Dendritic cell treated with granulocyte-macrophage colony-stimulating factor and Interleukin-4, amounts not matched to agents 40 ng/mL and 50 ng/mL, for 4 days (primary cell): ENCODE measurements around the gene RNF40.

Source experiments
- H3K27ac Mint-ChIP-seq: one replicate; pipeline ENCODE4 v1.8.0; 2022; ENCODE audit warnings: mild to moderate bottlenecking, mixed read lengths
- H3K27me3 Mint-ChIP-seq: one replicate; pipeline ENCODE4 v1.8.0; 2022; ENCODE audit warnings: mild to moderate bottlenecking, mixed read lengths
- H3K36me3 Mint-ChIP-seq: one replicate; pipeline ENCODE4 v1.8.0; 2022; ENCODE audit warnings: low read depth, mixed read lengths
- H3K4me1 Mint-ChIP-seq: one replicate; pipeline ENCODE4 v1.8.0; 2022; ENCODE audit warnings: low read depth, mixed read lengths
- H3K4me3 Mint-ChIP-seq: one replicate; pipeline ENCODE4 v1.8.0; 2022; ENCODE audit warnings: mild to moderate bottlenecking, moderate library complexity, mixed read lengths
- H3K9me3 Mint-ChIP-seq: one replicate; pipeline ENCODE4 v1.8.0; 2022; ENCODE audit warnings: mixed read lengths
- intact Hi-C: fragments of 100-400 bp; cut with micrococcal nuclease; formaldehyde crosslinking; loops from one replicate; pipeline ENCODE4 v1.15.0; 2022

RNF40 gene

GRCh38 chr16:30762991-30763725, 1.0 kb downstream of the RNF40 start:
- Mint-ChIP-seq H3K9me3 (no peaks in the 10 kb centered on the region), H3K27ac (peak overlapping the region; percentile 95), H3K36me3 (peaks cover 91% of the 10 kb centered on the region), H3K4me1 (peaks cover 52% of the 10 kb centered on the region), H3K27me3 (no peaks in the 10 kb centered on the region), H3K4me3 (peak overlapping the region; percentile 90)
- intact Hi-C loops: loop anchor here (1.0 to 5.0 kb wide), 3 partner anchors 64 to 160 kb away; partner anchors contain the start of genes FBRS, FBXL19 and SRCAP

- Mint-ChIP-seq H3K4me1 (peaks cover 43% of the 10 kb centered on the region), H3K27me3 (no peaks in the 10 kb centered on the region), H3K36me3 (peaks cover 91% of the 10 kb centered on the region), H3K9me3 (no peaks in the 10 kb centered on the region), H3K27ac (no peak overlapping the region), H3K4me3 (no peak overlapping the region)
- intact Hi-C loops: loop anchor here (5.0 kb wide), 1 partner anchor 107 kb away; the partner anchor contains the start of gene FBRS
Measured at GRCh38 chr16:30764086-30764485, 2.0 kb downstream of the RNF40 start.

GRCh38 chr16:30764816-30765465, 2.8 kb downstream of the RNF40 start:
- H3K27me3 Mint-ChIP-seq: no peaks in the 10 kb centered on the region

GRCh38 chr16:30766206-30766932, 4.2 kb downstream of the RNF40 start:
- Mint-ChIP-seq H3K27me3 (no peaks in the 10 kb centered on the region), H3K36me3 (peaks cover 98% of the 10 kb centered on the region), H3K27ac (no peak overlapping the region), H3K9me3 (no peaks in the 10 kb centered on the region), H3K4me1 (peaks cover 25% of the 10 kb centered on the region), H3K4me3 (no peak overlapping the region)
- intact Hi-C loops: no loop called here

More at GRCh38 chr16:30764816-30765465, 2.8 kb downstream of the RNF40 start:
- no peaks in the 10 kb centered on the region for H3K9me3 Mint-ChIP-seq
- no peak overlapping the region for H3K27ac Mint-ChIP-seq
- H3K36me3 Mint-ChIP-seq: peaks cover 94% of the 10 kb centered on the region
- peaks cover 34% of the 10 kb centered on the region for H3K4me1 Mint-ChIP-seq
- no peak overlapping the region for H3K4me3 Mint-ChIP-seq
- intact Hi-C loops: loop anchor here (5.0 kb wide), 1 partner anchor 108 kb away; the partner anchor contains the start of gene FBRS

- Mint-ChIP-seq H3K27me3 (no peaks in the 10 kb centered on the region), H3K9me3 (no peaks in the 10 kb centered on the region), H3K4me1 (peaks cover 23% of the 10 kb centered on the region), H3K27ac (no peak overlapping the region), H3K36me3 (peaks cover 100% of the 10 kb centered on the region), H3K4me3 (no peak overlapping the region)
- intact Hi-C loops: no loop called here
Measured at GRCh38 chr16:30766933-30767284, 4.8 kb downstream of the RNF40 start.

- no peak overlapping the region for H3K4me3 Mint-ChIP-seq
- no peaks in the 10 kb centered on the region for H3K27me3 Mint-ChIP-seq
- no peak overlapping the region for H3K27ac Mint-ChIP-seq
- H3K36me3 Mint-ChIP-seq: peaks cover 100% of the 10 kb centered on the region
- intact Hi-C loops: no loop called here
- H3K4me1 Mint-ChIP-seq: peaks cover 26% of the 10 kb centered on the region
- no peaks in the 10 kb centered on the region for H3K9me3 Mint-ChIP-seq
Measured at GRCh38 chr16:30767767-30768465, 5.8 kb downstream of the RNF40 start.

GRCh38 chr16:30768583-30769181, 6.6 kb downstream of the RNF40 start:
- Mint-ChIP-seq H3K36me3 (peaks cover 100% of the 10 kb centered on the region), H3K9me3 (no peaks in the 10 kb centered on the region)

GRCh38 chr16:30769379-30770089, 7.4 kb downstream of the RNF40 start:
- Mint-ChIP-seq H3K4me1 (peaks cover 22% of the 10 kb centered on the region), H3K36me3 (peaks cover 100% of the 10 kb centered on the region), H3K27me3 (no peaks in the 10 kb centered on the region), H3K4me3 (no peak overlapping the region), H3K27ac (no peak overlapping the region), H3K9me3 (no peaks in the 10 kb centered on the region)
- intact Hi-C loops: no loop called here

More at GRCh38 chr16:30768583-30769181, 6.6 kb downstream of the RNF40 start:
- H3K4me3 Mint-ChIP-seq: no peak overlapping the region
- H3K27ac Mint-ChIP-seq: no peak overlapping the region
- intact Hi-C loops: no loop called here
- peaks cover 24% of the 10 kb centered on the region for H3K4me1 Mint-ChIP-seq
- H3K27me3 Mint-ChIP-seq: no peaks in the 10 kb centered on the region

GRCh38 chr16:30771726-30772125, 9.6 kb downstream of the RNF40 start:
- Mint-ChIP-seq H3K27ac (no peak overlapping the region), H3K36me3 (peaks cover 90% of the 10 kb centered on the region), H3K9me3 (no peaks in the 10 kb centered on the region), H3K4me1 (peaks cover 33% of the 10 kb centered on the region), H3K27me3 (no peaks in the 10 kb centered on the region), H3K4me3 (no peak overlapping the region)
- intact Hi-C loops: no loop called here

- Mint-ChIP-seq H3K9me3 (no peaks in the 10 kb centered on the region), H3K36me3 (peaks cover 70% of the 10 kb centered on the region), H3K4me1 (peaks cover 51% of the 10 kb centered on the region), H3K4me3 (no peak overlapping the region), H3K27me3 (no peaks in the 10 kb centered on the region), H3K27ac (no peak overlapping the region)
- intact Hi-C loops: no loop called here
Measured at GRCh38 chr16:30773826-30774225, 11.7 kb downstream of the RNF40 start.

- Mint-ChIP-seq H3K36me3 (peaks cover 70% of the 10 kb centered on the region), H3K27ac (peak overlapping the region; percentile 91), H3K27me3 (no peaks in the 10 kb centered on the region), H3K4me1 (peaks cover 58% of the 10 kb centered on the region), H3K4me3 (peak overlapping the region; percentile 88), H3K9me3 (no peaks in the 10 kb centered on the region)
- intact Hi-C loops: no loop called here
Measured at GRCh38 chr16:30774367-30775130, 12.4 kb downstream of the RNF40 start.

GRCh38 chr16:30775131-30775391, 12.9 kb downstream of the RNF40 start:
- peaks cover 65% of the 10 kb centered on the region for H3K36me3 Mint-ChIP-seq
- intact Hi-C loops: no loop called here
- peak overlapping the region; percentile 91 for H3K27ac Mint-ChIP-seq
- H3K4me1 Mint-ChIP-seq: peaks cover 60% of the 10 kb centered on the region
- H3K4me3 Mint-ChIP-seq: peak overlapping the region; percentile 88
- H3K9me3 Mint-ChIP-seq: no peaks in the 10 kb centered on the region
- no peaks in the 10 kb centered on the region for H3K27me3 Mint-ChIP-seq
